Sigmoid colon (tissue), 7 donors: ENCODE measurements around the gene LNPEP. TPM values are rescaled to one million over a fixed set of nuclear protein-coding genes. Genes with fewer than 3 reads are reported as not detected.

Experiments used
- DNase-seq: peaks from one replicate; pipeline ENCODE4 v3.0.0-alpha.2; 2019
- H3K27ac ChIP-seq, 4 donors: fragments of 200-600 bp; sonication (generic); one replicate each; pipeline ENCODE4 v1.5.1; 2016 to 2019; ENCODE audit warnings: mild to moderate bottlenecking in 1 of 4
- H3K27me3 ChIP-seq, 3 donors: fragments of 200-600 bp; sonication (generic); one replicate each; pipeline ENCODE4 v1.5.1; 2019; ENCODE audit warnings: mild to moderate bottlenecking in 1 of 3
- H3K36me3 ChIP-seq, 4 donors: fragments of 200-600 bp; sonication (generic); one replicate each; pipeline ENCODE4 v1.5.1; 2016 to 2019
- H3K4me1 ChIP-seq, 4 donors: fragments of 200-600 bp; sonication (generic); one replicate each; pipeline ENCODE4 v1.5.1; 2017 to 2019
- H3K4me3 ChIP-seq, 4 donors: fragments of 200-600 bp; sonication (generic); one replicate each; pipeline ENCODE4 v1.5.1; 2017 to 2019; ENCODE audit warnings: mild to moderate bottlenecking in 2 of 4, moderate library complexity in 1 of 4
- H3K9me3 ChIP-seq, 4 donors: fragments of 200-600 bp in 3 of 4; sonication (generic) in 3 of 4; one replicate each; pipeline versions ENCODE4 v1.5.1 to v1.6.1; 2013 to 2019
- EP300 ChIP-seq, 4 donors: sonication (generic); formaldehyde crosslinking; IDR thresholded peaks; one replicate each; pipeline ENCODE4 v1.6.1; 2017; ENCODE audit warnings: antibody characterized with exemption in 4 of 4
- POLR2A ChIP-seq, 2 donors: fragments of 450-650 bp; IDR thresholded peaks; one replicate each; pipeline ENCODE4 v1.6.1; 2016; ENCODE audit warnings: antibody characterized with exemption in 2 of 2, mild to moderate bottlenecking in 2 of 2, moderate library complexity in 2 of 2
- POLR2AphosphoS5 ChIP-seq, 4 donors: sonication (generic); formaldehyde crosslinking; IDR thresholded peaks; one replicate each; pipeline ENCODE4 v1.6.1; 2017; ENCODE audit warnings: antibody characterized with exemption in 4 of 4
- WGBS, 2 donors: extraction: QIAGEN DNeasy Blood & Tissue Kit; methylation state at CpG; one replicate each; pipeline ENCODE4 v1.1.7; 2013; 5-methylcytosine and 5-hydroxymethylcytosine counted together
- intact Hi-C: fragments of 100-400 bp; cut with DNase I; formaldehyde crosslinking; loops from one replicate; pipeline ENCODE4 v1.15.1; 2023
- polyA plus RNA-seq, 3 donors: library from polyadenylated mRNA; stranded (reverse); fragments of 200-250 nt; gene quantifications; one replicate each; pipeline ENCODE4 v1.2.3, GENCODE V29; 2013
- small RNA-seq, 3 donors: library from RNA; depleted of rRNA; stranded (forward); fragments of <200 nt; gene quantifications; one replicate each; pipeline ENCODE3, GENCODE V24; 2016
- total RNA-seq, 4 donors: library from RNA; depleted of rRNA; stranded (reverse); fragments of >200 nt; gene quantifications; one replicate each; pipeline ENCODE4 v1.1.0, GENCODE V29; 2016
- TF ChIP-seq, protein P1 (sequence below), 4 experiments: fragments of 450-650 bp in 3 of 4; fragments of 200-600 bp in 1 of 4; IDR thresholded peaks; one replicate each; pipeline ENCODE4 v1.5.1; 2016 to 2019; ENCODE audit warnings: antibody characterized with exemption in 4 of 4, mild to moderate bottlenecking in 3 of 4, moderate library complexity in 2 of 4
- donor health status: healthy with polysubstance abuse.
- donor health status: Bipolar disorder and iron deficiency.
- donor health status: healthy.

The LNPEP gene
- total and polyA plus RNA-seq, 7 donors: 1.4 to 68.1 (median 45.2) TPM

- H3K9me3 ChIP-seq: no peaks in the 10 kb centered on the region
- intact Hi-C loops: no loop called here
- no peak for DNase-seq
- H3K4me1 ChIP-seq: no peaks in the 10 kb centered on the region
- H3K36me3 ChIP-seq: no peaks in the 10 kb centered on the region
- no peak overlapping the region for H3K27ac ChIP-seq
- H3K4me3 ChIP-seq: no peak overlapping the region
- 95 to 97% methylated on average over 22 of the region's 22 CpGs for WGBS, 2 donors
- TF ChIP-seq EP300 (IDR thresholded peaks at IDR 0.05): no peak
- TF ChIP-seq POLR2A (IDR thresholded peaks at IDR 0.05): no peak
- no peak for TF ChIP-seq POLR2AphosphoS5 (IDR thresholded peaks at IDR 0.05)
- TF ChIP-seq, protein P1, sequence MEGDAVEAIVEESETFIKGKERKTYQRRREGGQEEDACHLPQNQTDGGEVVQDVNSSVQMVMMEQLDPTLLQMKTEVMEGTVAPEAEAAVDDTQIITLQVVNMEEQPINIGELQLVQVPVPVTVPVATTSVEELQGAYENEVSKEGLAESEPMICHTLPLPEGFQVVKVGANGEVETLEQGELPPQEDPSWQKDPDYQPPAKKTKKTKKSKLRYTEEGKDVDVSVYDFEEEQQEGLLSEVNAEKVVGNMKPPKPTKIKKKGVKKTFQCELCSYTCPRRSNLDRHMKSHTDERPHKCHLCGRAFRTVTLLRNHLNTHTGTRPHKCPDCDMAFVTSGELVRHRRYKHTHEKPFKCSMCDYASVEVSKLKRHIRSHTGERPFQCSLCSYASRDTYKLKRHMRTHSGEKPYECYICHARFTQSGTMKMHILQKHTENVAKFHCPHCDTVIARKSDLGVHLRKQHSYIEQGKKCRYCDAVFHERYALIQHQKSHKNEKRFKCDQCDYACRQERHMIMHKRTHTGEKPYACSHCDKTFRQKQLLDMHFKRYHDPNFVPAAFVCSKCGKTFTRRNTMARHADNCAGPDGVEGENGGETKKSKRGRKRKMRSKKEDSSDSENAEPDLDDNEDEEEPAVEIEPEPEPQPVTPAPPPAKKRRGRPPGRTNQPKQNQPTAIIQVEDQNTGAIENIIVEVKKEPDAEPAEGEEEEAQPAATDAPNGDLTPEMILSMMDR (IDR thresholded peaks at IDR 0.05): no peak
- H3K27me3 ChIP-seq: no peaks in the 10 kb centered on the region
These were observed 149.7 kb downstream of the LNPEP start for GRCh38 chr5:97085459-97086181.

Small RNAs within 50 kb of the gene (small RNA-seq; reads per million reads assigned to genes)
- 0 reads per million in 3 donors for gene RF00019

Other genes starting within 250 kb of the LNPEP start
- gene ERAP1, start 128.1 kb upstream of the LNPEP start, total RNA-seq: 10 to 100 TPM; 25.3 to 35.5 (median 30.0) TPM
- gene ERAP1, start 128.1 kb upstream of the LNPEP start, polyA plus RNA-seq: 10 to 100 TPM in 2 of 3 donors, 1 to 10 TPM in 1; 8.4 to 29.6 (median 10.6) TPM
- 10 to 100 TPM in 1 of 4 donors, 1 to 10 TPM in 3; 7.7 to 10.7 (median 8.2) TPM for gene ERAP2, start 59.6 kb upstream of the LNPEP start, total RNA-seq
- 10 to 100 TPM in 1 of 3 donors, under 1 TPM in 2; 0.60 to 44.9 (median 0.92) TPM for gene ERAP2, start 59.6 kb upstream of the LNPEP start, polyA plus RNA-seq
- gene LIX1, start 206.5 kb downstream of the LNPEP start, total RNA-seq: 1 to 10 TPM in 3 of 4 donors, under 1 TPM in 1; 0.99 to 3.6 (median 2.1) TPM
- under 1 TPM in 1 of 3 donors, not detected in 2; 0.54 TPM for gene LIX1, start 206.5 kb downstream of the LNPEP start, polyA plus RNA-seq
- 10 to 100 TPM; 16.1 to 28.0 (median 23.0) TPM for gene RIOK2, start 247.2 kb downstream of the LNPEP start, total RNA-seq
- 10 to 100 TPM in 1 of 3 donors, 1 to 10 TPM in 2; 7.8 to 10.8 (median 8.6) TPM for gene RIOK2, start 247.2 kb downstream of the LNPEP start, polyA plus RNA-seq